ENCODE results near the gene RERGL. TPM values are rescaled to one million over a fixed set of nuclear protein-coding genes. Genes with fewer than 3 reads are reported as not detected.

Gene RERGL, protein sequence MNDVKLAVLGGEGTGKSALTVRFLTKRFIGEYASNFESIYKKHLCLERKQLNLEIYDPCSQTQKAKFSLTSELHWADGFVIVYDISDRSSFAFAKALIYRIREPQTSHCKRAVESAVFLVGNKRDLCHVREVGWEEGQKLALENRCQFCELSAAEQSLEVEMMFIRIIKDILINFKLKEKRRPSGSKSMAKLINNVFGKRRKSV
- not detected for total RNA-seq

DNA sequence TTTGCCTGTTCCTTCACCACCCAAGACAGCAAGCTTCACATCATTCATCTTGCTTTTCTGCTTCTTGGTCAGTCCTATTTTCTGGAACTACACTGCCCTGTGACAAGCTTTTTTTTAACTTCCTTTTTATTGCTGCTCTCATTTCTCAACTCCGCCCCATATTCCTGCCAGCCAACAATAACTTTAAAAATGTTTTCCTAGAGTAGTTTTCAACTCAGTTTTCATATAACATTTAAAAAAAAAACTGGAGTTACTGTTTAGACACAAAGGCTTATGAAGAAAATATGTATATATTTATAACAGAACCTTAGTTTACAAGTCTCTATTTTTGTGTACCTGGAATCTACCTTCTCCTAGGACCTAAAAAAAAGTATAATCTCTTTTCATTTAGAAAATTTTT lies at the start of gene RERGL:
Gene RERGL, minus strand, starts transcription at position 101 of the 400 bp plus-strand sequence. Its CDS starts 53 bp downstream, at position 48.
- POLR2A ChIA-PET = no interaction called here
- Mint-ChIP-seq H3K27ac (no peak within 1 kb of the TSS), H3K4me3 (no peak within 1 kb of the TSS), H3K27me3 (no peaks in the 10 kb centered on the region), H3K4me1 (no peaks in the 10 kb centered on the region), H3K36me3 (no peaks in the 10 kb centered on the region), H3K9me3 (peaks cover 4% of the 10 kb centered on the region)
- ATAC-seq (ENCODE audit: low read depth) = no peak
- no peak for DNase-seq

DNA sequence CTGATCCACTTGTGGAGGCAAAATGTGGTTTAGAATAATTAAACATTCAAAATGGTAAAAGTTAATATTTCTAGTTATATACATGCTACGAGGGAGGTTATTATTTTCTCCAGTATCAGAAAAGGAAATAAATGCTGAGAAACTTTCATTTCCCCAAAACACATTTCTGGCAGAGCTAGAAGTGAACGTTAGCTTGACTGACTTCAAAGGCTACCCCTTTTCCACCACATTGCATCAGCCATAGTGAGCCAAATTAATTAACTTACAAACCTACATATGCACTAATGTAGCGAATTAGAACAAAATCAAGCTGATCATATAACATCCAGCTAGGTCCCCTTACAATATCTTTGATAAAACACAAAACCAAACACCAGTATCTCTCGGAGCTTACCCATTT lies 49.3 kb upstream of the RERGL start:
- ATAC-seq (ENCODE audit: low read depth) = no peak
- no peaks in the 10 kb centered on the region for H3K27me3 Mint-ChIP-seq
- no peaks in the 10 kb centered on the region for H3K4me1 Mint-ChIP-seq
- POLR2A ChIA-PET = no interaction called here
- H3K36me3 Mint-ChIP-seq = no peaks in the 10 kb centered on the region
- no peak overlapping the region for H3K27ac Mint-ChIP-seq
- no peaks in the 10 kb centered on the region for H3K9me3 Mint-ChIP-seq
- H3K4me3 Mint-ChIP-seq = no peak overlapping the region
- no peak for DNase-seq

DNA sequence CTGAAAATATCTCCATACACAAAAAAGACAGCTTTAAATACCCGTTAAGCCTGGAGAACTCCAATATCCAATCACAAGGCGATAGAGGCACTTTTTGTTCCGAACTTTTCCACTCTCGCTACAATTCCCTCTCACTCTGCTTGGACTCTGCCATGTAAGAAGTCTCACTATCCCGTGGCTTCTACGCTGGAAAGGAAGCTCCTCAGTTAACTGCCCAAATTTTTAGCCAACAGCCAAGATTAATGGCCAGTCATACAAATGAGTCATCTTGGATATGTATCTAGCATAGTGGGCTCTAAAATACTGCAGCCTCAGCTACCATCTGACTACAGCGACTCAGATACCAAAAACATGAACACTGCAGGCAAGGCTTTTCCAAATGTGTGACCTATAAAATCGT lies 45.5 kb upstream of the RERGL start:
- H3K27me3 Mint-ChIP-seq = no peaks in the 10 kb centered on the region
- no peaks in the 10 kb centered on the region for H3K4me1 Mint-ChIP-seq
- POLR2A ChIA-PET = no interaction called here
- DNase-seq (no peak), ATAC-seq (ENCODE audit: low read depth) (no peak)
- no peak overlapping the region for H3K27ac Mint-ChIP-seq
- H3K4me3 Mint-ChIP-seq = no peak overlapping the region
- no peaks in the 10 kb centered on the region for H3K9me3 Mint-ChIP-seq
- no peaks in the 10 kb centered on the region for H3K36me3 Mint-ChIP-seq

DNA sequence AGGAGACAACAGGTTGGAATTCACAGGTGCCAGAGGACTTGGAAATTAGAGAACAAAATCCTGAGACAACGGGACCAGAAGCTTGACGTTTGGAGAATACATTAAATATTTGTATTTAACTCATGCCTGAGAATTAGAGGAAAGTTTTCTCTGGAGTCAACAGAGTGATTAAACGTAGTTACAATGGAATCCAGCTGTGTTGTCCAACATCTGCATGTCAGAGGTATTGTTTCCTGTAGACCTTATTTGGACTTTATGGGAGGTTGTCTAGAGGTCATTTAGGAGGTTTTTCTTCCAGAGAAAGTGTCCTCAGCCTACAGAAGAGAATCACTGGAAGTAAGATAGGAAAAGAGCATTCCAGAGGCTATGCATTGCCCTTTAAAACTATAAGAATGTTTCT lies 45.1 kb upstream of the RERGL start:
- Mint-ChIP-seq H3K27me3 (no peaks in the 10 kb centered on the region), H3K4me1 (no peaks in the 10 kb centered on the region), H3K4me3 (no peak overlapping the region), H3K36me3 (no peaks in the 10 kb centered on the region), H3K9me3 (no peaks in the 10 kb centered on the region), H3K27ac (no peak overlapping the region)
- DNase-seq = no peak
- POLR2A ChIA-PET = no interaction called here
- no peak for ATAC-seq (ENCODE audit: low read depth)

DNA sequence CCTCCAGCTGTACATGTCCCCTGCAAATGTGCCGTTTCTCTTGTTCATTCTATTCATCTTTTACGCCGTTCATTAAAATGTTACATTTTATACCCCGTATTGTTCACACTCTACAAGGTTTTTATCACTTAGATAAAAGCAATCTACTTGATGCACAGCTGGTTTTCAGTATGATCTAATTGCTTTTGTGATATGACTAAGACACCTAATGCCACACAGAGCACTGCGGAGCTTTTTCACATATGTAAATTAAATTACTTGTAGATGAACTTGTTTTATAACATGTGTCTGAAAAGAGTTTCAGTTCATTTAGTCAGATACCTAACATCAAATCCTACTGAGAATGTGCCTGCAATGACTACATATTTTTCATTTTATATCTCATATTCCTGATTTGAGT lies 40.9 kb upstream of the RERGL start:
- H3K27me3 Mint-ChIP-seq = no peaks in the 10 kb centered on the region
- DNase-seq (no peak), ATAC-seq (ENCODE audit: low read depth) (no peak)
- no peak overlapping the region for H3K27ac Mint-ChIP-seq
- peaks cover 5% of the 10 kb centered on the region for H3K9me3 Mint-ChIP-seq
- H3K4me1 Mint-ChIP-seq = no peaks in the 10 kb centered on the region
- H3K4me3 Mint-ChIP-seq = no peak overlapping the region
- POLR2A ChIA-PET = no interaction called here
- no peaks in the 10 kb centered on the region for H3K36me3 Mint-ChIP-seq

DNA sequence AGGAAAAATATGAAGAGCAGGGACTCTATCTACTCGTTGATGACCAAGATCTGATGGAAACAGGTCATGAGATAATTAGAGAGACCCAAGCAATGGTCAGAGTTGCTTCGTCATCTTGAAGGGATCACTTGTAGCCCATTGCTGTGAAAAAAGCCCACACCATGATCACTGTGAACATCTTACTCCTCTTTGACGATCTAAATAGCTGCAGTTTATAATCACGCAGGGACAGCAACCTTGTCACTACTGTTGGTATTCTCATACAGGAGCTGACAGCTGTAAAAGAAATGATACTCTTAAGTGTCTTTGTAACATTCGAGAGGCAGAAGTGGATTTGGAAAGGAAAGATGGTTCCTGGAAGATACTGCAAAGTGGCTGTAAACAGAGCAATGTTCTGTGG lies 33.7 kb upstream of the RERGL start:
- Mint-ChIP-seq H3K4me1 (no peaks in the 10 kb centered on the region), H3K36me3 (no peaks in the 10 kb centered on the region), H3K27ac (no peak overlapping the region), H3K4me3 (no peak overlapping the region), H3K27me3 (no peaks in the 10 kb centered on the region), H3K9me3 (peaks cover 7% of the 10 kb centered on the region)
- DNase-seq (no peak), ATAC-seq (ENCODE audit: low read depth) (no peak)
- POLR2A ChIA-PET = no interaction called here

DNA sequence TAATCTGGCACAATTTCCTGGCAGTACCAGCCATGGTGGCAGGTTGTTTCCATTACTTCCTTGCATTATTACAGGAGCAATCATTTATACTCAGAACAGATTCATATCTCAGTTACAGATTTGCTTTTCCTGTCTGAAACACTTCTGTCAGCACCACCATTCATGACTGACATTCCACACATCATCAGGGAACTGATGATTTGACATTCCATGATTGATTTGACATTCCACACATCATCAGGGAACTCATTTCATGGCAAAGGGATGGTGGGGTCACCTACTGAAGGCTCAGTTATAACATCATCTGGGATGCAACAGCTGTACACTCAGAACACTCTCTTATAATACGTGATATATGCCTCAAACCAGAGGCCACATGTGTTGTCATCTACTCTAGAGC lies 30.9 kb upstream of the RERGL start:
- POLR2A ChIA-PET = no interaction called here
- no peak overlapping the region for H3K4me3 Mint-ChIP-seq
- ATAC-seq (ENCODE audit: low read depth) = no peak

DNA sequence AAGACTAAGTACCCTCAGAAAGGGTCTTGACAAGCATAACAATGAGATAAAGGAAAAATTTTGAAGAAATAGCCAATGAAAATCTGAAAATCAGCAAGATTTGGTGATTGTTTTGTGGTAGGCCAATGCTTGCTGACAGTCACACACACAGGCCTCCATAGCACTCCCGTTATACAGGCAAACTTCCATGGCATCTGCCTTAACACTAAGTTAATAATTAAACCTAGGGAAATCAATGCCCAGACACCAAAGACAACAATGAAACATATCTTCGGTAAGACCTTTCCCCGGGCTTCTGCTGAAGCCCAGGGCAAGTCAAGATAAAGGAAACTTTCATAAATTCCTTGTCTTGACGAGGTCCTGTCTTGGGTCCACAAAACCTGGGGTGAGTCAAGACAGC lies 18.6 kb upstream of the RERGL start:
- DNase-seq (no peak), ATAC-seq (ENCODE audit: low read depth) (no peak)
- Mint-ChIP-seq H3K4me3 (no peak overlapping the region), H3K36me3 (no peaks in the 10 kb centered on the region), H3K27ac (no peak overlapping the region), H3K4me1 (no peaks in the 10 kb centered on the region), H3K9me3 (peaks cover 2% of the 10 kb centered on the region), H3K27me3 (no peaks in the 10 kb centered on the region)
- POLR2A ChIA-PET = no interaction called here

More for the DNA sequence above, 30.9 kb upstream of the RERGL start:
- peaks cover 4% of the 10 kb centered on the region for H3K9me3 Mint-ChIP-seq
- DNase-seq = no peak
- no peaks in the 10 kb centered on the region for H3K4me1 Mint-ChIP-seq
- H3K27ac Mint-ChIP-seq = no peak overlapping the region
- no peaks in the 10 kb centered on the region for H3K36me3 Mint-ChIP-seq
- H3K27me3 Mint-ChIP-seq = no peaks in the 10 kb centered on the region

DNA sequence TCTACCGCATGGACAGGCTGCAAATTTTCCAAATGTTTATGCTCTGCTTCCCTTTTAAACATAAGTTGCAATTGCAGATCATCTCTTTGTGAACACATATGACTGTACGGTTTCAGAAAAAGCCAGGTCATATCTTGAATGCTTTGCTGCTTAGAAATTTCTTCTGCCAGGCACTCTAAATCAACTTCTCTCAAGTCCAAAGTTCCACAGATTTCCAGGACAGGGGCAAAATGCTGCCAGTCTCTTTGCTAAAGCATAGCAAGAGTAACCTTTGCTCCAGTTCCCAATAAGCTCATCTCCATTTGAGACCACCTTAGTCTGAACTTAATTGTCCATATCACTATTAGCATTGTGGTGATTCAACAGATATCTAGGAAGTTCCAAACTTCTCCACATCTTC lies 13.6 kb upstream of the RERGL start:
- H3K36me3 Mint-ChIP-seq = no peaks in the 10 kb centered on the region
- POLR2A ChIA-PET = no interaction called here
- no peak overlapping the region for H3K27ac Mint-ChIP-seq
- no peaks in the 10 kb centered on the region for H3K27me3 Mint-ChIP-seq
- peaks cover 4% of the 10 kb centered on the region for H3K9me3 Mint-ChIP-seq
- no peaks in the 10 kb centered on the region for H3K4me1 Mint-ChIP-seq
- no peak overlapping the region for H3K4me3 Mint-ChIP-seq
- no peak for ATAC-seq (ENCODE audit: low read depth)
- DNase-seq = no peak

DNA sequence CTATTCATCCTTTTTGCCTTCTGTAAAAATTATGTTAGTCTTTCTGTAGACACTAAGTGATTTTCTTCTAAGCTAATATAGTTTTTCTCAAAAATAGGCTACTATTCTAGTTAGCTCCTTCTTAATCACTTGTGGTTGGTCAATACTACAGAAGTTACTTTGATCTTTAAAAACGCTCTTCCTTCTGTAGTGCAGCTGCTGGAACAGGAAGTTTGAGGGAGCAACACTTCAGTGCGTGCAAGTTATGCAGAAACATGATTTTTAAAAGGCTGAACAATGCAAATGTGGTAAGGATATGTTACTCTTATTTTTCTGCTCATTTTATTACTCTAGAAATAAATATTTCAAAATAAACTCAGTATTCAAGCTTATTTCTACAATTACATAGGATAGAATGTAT lies 11.1 kb upstream of the RERGL start:
- no peaks in the 10 kb centered on the region for H3K36me3 Mint-ChIP-seq
- DNase-seq (no peak), ATAC-seq (ENCODE audit: low read depth) (no peak)
- peaks cover 4% of the 10 kb centered on the region for H3K9me3 Mint-ChIP-seq
- no peaks in the 10 kb centered on the region for H3K4me1 Mint-ChIP-seq
- H3K4me3 Mint-ChIP-seq = no peak overlapping the region
- POLR2A ChIA-PET = no interaction called here
- no peaks in the 10 kb centered on the region for H3K27me3 Mint-ChIP-seq
- H3K27ac Mint-ChIP-seq = no peak overlapping the region

DNA sequence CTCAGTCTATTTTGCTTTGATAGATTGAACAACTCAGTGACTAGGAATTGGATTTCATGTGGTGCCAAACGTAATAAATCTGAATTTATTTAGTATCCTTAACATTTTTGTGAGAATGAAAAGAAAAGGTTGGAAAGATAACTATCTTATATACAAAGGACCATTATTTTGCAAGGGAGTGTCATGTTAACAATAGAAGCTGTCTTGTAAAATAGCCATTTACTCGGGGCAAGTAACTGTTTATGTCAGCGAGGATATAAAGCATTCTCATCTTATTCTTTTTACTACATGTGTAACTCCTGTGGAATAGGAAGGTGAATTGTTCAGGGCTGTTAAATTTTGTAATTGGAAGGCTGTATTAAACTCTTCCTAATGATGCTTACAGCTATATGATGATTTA lies 5.9 kb downstream of the RERGL start:
- Mint-ChIP-seq H3K9me3 (peaks cover 4% of the 10 kb centered on the region), H3K27me3 (no peaks in the 10 kb centered on the region), H3K36me3 (no peaks in the 10 kb centered on the region), H3K4me1 (no peaks in the 10 kb centered on the region), H3K27ac (no peak overlapping the region), H3K4me3 (no peak overlapping the region)
- no peak for ATAC-seq (ENCODE audit: low read depth)
- POLR2A ChIA-PET = no interaction called here
- DNase-seq = no peak

DNA sequence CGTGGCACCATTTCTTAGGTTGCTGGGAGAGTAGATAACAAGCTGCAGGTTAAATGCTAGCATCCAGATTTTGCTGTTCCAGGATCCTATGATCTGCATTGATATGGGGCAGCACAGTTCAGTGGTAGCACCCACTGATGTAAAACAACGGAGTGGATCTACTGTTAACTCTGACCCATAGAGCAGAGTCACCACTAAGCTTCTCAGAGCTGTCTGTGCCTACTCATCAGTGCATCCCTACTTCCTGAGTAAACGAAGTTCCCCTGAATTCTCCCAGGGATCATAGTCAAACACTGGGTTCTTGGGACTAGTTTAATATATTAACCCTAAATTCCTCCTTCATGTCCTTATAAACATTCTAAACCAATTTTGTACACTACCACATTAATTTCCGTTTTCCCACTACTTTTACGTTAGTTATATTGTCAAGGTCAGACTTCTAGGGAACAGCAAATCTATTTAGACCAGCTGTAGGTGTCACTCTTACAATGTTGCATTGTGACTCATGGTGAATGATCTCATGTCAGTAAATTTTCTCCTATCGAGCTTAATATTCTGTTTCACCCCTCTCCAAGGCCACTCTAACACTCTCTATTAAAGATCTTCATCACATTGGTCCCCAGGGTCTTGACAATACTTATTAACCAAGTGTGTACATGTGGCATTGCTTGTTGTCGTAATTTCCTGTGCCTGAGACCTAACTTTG lies 10.3 kb downstream of the RERGL start:
- no peaks in the 10 kb centered on the region for H3K36me3 Mint-ChIP-seq
- H3K27ac Mint-ChIP-seq = no peak overlapping the region
- POLR2A ChIA-PET = no interaction called here
- peaks cover 4% of the 10 kb centered on the region for H3K9me3 Mint-ChIP-seq
- no peak for DNase-seq
- H3K4me3 Mint-ChIP-seq = no peak overlapping the region
- H3K27me3 Mint-ChIP-seq = no peaks in the 10 kb centered on the region
- no peak for ATAC-seq (ENCODE audit: low read depth)
- H3K4me1 Mint-ChIP-seq = no peaks in the 10 kb centered on the region

DNA sequence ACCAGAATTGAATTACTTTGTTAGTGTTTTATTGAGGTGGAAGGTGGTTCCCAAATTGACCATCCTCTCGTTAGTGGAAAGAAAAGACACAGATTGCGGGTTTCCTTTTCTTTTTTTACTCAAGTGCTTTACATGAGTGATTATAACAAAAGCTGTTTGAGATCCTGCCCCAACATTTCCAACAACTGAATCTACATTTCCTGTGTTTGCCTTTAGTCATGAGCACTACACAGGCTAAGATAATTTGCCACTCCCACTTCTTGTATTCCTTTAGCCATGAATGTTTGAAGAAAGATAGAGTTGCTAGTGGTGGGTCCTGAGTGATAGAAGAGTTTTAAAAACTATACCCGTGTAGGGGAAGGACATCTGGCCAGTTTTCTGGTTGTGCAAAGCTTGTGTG lies 16.0 kb downstream of the RERGL start:
- POLR2A ChIA-PET = no interaction called here
- Mint-ChIP-seq H3K4me1 (no peaks in the 10 kb centered on the region), H3K36me3 (no peaks in the 10 kb centered on the region), H3K4me3 (no peak overlapping the region), H3K9me3 (no peaks in the 10 kb centered on the region), H3K27me3 (no peaks in the 10 kb centered on the region), H3K27ac (no peak overlapping the region)
- ATAC-seq (ENCODE audit: low read depth) = no peak
- no peak for DNase-seq

DNA sequence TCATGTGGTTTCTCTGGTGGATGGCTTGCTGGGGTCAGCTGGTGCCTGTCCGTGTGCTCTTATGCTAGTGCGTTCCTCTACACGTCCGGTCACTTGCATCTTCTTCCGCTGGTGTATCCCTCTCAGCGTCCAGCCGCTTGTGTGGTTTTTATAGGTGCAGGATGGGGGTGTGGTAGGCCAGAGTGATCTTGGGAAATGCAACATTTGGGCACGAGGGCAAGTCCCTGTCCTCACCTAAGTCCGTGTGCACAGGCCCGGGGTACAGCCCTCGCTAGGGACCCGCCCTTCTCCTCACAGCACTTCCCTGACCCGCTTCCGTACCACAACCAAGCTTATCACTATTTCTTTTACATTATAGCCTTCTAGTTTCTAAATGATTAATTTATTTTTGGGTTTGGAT lies 17.3 kb downstream of the RERGL start:
- Mint-ChIP-seq H3K27ac (no peak overlapping the region), H3K4me1 (no peaks in the 10 kb centered on the region), H3K27me3 (no peaks in the 10 kb centered on the region), H3K36me3 (no peaks in the 10 kb centered on the region), H3K4me3 (no peak overlapping the region), H3K9me3 (no peaks in the 10 kb centered on the region)
- ATAC-seq (ENCODE audit: low read depth) (no peak), DNase-seq (no peak)
- POLR2A ChIA-PET = no interaction called here

DNA sequence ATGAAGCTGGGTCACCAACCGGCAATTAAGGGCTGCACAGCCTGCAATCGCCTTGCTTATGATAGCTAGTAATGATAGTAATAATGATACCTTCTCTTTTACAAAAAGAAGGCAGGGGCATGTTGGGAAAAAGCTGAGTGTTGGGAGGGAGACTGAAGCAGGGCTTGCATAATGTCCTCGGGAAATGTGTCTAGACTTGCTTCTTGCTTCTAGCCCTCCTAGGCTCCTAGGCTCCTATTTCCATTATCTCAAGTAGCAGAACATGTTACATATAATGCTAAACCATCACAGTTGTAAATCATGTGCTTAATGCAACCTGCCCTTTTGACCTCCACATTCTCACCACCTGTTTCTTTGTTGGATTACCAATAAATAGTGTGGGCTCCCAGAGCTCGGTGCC lies 18.7 kb downstream of the RERGL start:
- Mint-ChIP-seq H3K4me1 (no peaks in the 10 kb centered on the region), H3K9me3 (no peaks in the 10 kb centered on the region), H3K27ac (no peak overlapping the region), H3K27me3 (no peaks in the 10 kb centered on the region), H3K36me3 (no peaks in the 10 kb centered on the region), H3K4me3 (no peak overlapping the region)
- POLR2A ChIA-PET = no interaction called here
- ATAC-seq (ENCODE audit: low read depth) (no peak), DNase-seq (no peak)
